Parathyroid adenoma (tissue), 2 donors: ENCODE results near the gene TECR.

Experiments used
- H2AFZ ChIP-seq: fragments of 300-600 bp; sonication (generic); one replicate; pipeline ENCODE4 v1.7.0; 2017; ENCODE audit warnings: antibody characterized with exemption, mild to moderate bottlenecking
- H3K27ac ChIP-seq: fragments of 300-600 bp; sonication (generic); one replicate; pipeline ENCODE4 v1.7.0; 2017
- H3K27me3 ChIP-seq: fragments of 300-600 bp; sonication (generic); one replicate; pipeline ENCODE4 v1.7.0; 2017; ENCODE audit warnings: low read length; ENCODE audit not compliant: control insufficient read depth, insufficient read depth
- H3K36me3 ChIP-seq: fragments of 300-600 bp; sonication (generic); one replicate; pipeline ENCODE4 v1.7.0; 2017; ENCODE audit warnings: low read length; ENCODE audit not compliant: control insufficient read depth, insufficient read depth
- H3K4me1 ChIP-seq: fragments of 300-600 bp; sonication (generic); one replicate; pipeline ENCODE4 v1.7.0; 2017; ENCODE audit warnings: control low read depth
- H3K4me2 ChIP-seq: fragments of 300-600 bp; sonication (generic); one replicate; pipeline ENCODE4 v1.7.0; 2017; ENCODE audit warnings: low read length
- H3K4me3 ChIP-seq: fragments of 300-600 bp; sonication (generic); one replicate; pipeline ENCODE4 v1.7.0; 2017; ENCODE audit warnings: low read depth, low read length
- H3K79me2 ChIP-seq: fragments of 300-600 bp; sonication (generic); one replicate; pipeline ENCODE4 v1.7.0; 2017; ENCODE audit warnings: control low read depth
- H3K9ac ChIP-seq: fragments of 300-600 bp; sonication (generic); one replicate; pipeline ENCODE4 v1.7.0; 2017; ENCODE audit warnings: mild to moderate bottlenecking
- H3K9me3 ChIP-seq: fragments of 300-600 bp; sonication (generic); one replicate; pipeline ENCODE4 v1.7.0; 2017; ENCODE audit warnings: low read length; ENCODE audit not compliant: control insufficient read depth
- TF ChIP-seq, protein P1 (sequence below): fragments of 300-600 bp; sonication (generic); IDR thresholded peaks from one replicate; pipeline ENCODE4 v1.7.0; 2017; ENCODE audit warnings: antibody characterized with exemption, mild to moderate bottlenecking
- donor health status: primary hyperparathyroidism.

Gene TECR

DNA sequence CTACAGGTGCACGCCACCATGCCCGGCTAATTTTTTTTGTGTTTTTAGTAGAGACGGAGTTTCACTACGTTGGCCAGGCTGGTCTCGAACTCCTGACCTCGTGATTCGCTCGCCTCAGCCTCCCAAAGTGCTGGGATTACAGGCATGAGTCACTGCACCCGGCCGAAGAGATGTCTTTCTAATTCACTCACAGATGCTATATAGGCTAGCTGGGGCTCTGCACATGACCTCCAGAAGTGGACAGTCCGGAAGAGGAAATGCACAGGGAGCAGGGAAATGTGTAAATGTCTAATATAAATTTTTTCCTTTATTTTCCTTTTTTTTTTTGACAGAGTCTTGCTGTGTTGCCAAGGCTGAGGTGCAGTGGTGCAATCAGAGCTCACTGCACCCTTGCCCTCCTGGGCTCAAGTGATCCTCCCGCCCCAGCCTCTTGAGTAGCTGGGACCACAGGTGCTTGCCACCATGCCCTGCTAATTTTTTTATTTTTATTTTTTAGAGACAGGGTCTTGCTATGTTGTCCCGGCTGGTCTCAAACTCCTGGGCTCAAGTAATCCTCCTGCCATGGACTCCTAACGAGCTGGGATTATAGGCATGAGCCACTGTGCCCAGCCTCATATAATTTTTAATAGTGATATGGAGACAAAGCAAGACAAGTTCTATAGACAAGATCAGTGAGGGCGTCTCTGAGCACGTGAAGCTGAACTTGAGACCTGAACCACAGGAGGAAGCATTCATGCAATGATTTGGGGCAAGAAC, 41.8 kb upstream of the TECR start:
- TF ChIP-seq, protein P1, sequence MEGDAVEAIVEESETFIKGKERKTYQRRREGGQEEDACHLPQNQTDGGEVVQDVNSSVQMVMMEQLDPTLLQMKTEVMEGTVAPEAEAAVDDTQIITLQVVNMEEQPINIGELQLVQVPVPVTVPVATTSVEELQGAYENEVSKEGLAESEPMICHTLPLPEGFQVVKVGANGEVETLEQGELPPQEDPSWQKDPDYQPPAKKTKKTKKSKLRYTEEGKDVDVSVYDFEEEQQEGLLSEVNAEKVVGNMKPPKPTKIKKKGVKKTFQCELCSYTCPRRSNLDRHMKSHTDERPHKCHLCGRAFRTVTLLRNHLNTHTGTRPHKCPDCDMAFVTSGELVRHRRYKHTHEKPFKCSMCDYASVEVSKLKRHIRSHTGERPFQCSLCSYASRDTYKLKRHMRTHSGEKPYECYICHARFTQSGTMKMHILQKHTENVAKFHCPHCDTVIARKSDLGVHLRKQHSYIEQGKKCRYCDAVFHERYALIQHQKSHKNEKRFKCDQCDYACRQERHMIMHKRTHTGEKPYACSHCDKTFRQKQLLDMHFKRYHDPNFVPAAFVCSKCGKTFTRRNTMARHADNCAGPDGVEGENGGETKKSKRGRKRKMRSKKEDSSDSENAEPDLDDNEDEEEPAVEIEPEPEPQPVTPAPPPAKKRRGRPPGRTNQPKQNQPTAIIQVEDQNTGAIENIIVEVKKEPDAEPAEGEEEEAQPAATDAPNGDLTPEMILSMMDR: no peak
- H3K79me2 ChIP-seq: peaks cover 4% of the 10 kb centered on the region
- no peaks in the 10 kb centered on the region for H3K4me1 ChIP-seq
- no peak overlapping the region for H2AFZ ChIP-seq
- no peak overlapping the region for H3K27ac ChIP-seq
- no peak overlapping the region for H3K9ac ChIP-seq
- no peaks in the 10 kb centered on the region for H3K9me3 ChIP-seq
- H3K4me2 ChIP-seq: no peak overlapping the region
- no peak overlapping the region for H3K4me3 ChIP-seq
- no peaks in the 10 kb centered on the region for H3K36me3 ChIP-seq
- H3K27me3 ChIP-seq: no peaks in the 10 kb centered on the region

DNA sequence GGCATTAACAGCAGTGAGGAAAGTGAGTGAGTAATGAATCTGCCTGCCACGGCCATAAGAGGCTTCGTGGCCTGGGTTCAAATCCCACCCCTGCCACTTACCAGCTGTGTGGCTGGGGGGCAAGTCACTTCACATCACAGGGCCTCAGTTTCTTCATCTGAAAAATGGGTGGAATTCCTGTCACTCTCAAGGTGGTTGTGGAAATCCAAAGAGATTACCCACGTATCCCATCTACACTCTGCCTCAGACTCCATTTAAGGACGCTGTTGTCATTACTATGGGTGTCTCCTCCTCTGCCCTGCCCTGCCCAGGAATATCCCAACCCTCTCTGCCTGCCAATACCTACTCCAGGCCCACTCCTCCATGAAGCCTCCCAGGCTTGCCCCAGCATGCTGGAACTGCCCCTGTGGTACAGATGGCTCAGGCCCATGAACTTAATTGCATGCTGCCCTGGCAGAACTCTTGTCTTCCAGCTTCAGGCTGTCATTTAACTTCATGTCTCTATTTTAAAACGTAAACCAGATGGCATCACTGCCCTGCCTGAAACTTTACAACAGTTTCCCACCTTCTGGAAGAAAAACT, 36.5 kb upstream of the TECR start:
- TF ChIP-seq, protein P1: no peak
- Histone ChIP-seq H3K27me3 (no peaks in the 10 kb centered on the region), H2AFZ (no peak overlapping the region), H3K4me3 (no peak overlapping the region), H3K27ac (no peak overlapping the region), H3K4me2 (no peak overlapping the region), H3K79me2 (peaks cover 3% of the 10 kb centered on the region), H3K4me1 (peaks cover 12% of the 10 kb centered on the region), H3K9me3 (no peaks in the 10 kb centered on the region), H3K9ac (no peak overlapping the region), H3K36me3 (no peaks in the 10 kb centered on the region)

DNA sequence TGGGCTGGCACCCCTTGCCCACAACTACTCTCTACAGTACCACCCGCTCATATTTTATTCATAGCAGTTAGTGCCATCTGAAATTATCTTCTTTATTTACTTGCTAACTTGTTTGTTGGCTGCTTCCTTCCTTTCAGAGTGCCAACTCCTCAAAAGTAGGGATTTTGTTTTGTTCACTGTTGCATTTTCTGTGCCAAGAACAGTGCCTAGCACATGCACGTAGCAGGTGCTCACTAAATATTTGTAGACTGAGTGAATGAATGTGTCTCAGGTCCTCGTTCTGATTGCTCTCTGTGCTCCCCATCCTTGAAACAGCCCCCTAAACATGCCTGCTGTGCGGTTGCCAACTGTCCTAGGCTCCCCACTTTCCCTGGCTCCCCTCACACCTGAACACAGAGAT, 35.0 kb upstream of the TECR start:
- Histone ChIP-seq H2AFZ (no peak overlapping the region), H3K4me3 (no peak overlapping the region), H3K9me3 (no peaks in the 10 kb centered on the region), H3K79me2 (peaks cover 3% of the 10 kb centered on the region), H3K4me2 (no peak overlapping the region), H3K9ac (no peak overlapping the region), H3K27me3 (no peaks in the 10 kb centered on the region), H3K27ac (no peak overlapping the region), H3K4me1 (peaks cover 12% of the 10 kb centered on the region), H3K36me3 (no peaks in the 10 kb centered on the region)
- TF ChIP-seq, protein P1: no peak

DNA sequence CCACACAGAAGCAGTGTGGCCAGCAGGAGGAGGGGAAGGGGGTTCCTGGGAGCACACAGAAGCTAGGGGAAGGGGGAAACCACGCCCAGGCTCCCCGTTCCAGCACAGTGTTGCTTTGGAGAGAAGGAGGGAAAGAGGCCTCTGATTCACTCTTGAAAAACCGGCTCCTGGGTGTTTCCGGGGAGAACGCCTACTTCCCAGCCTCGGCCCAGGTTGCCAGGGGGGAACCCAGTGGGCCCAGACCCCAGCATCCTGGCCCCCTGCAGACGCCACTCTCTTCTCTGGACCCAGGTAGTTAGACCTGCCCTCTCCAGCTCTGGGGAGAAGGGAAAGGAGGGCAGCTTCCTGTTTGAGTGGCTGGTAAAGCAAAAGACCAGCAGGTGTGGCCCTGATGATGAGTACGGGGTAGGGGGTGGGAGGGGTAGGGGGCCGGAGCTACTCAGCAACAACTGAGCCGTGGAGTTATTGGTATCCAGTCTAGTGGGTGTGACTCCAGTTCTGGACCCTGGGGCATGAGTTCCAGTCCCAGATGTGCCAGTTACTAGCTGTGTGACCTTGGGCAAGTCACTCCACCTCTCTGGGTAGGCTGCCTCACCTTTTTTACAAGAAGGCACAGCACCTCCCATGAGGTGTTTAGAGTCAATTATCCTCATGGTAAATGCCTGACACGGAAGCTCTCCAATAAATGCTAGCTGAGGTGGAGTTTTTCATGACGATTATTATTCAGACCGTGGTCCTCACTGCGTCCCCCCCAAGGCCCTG, 34.3 kb upstream of the TECR start:
- Histone ChIP-seq H3K79me2 (peaks cover 3% of the 10 kb centered on the region), H3K4me2 (peak overlapping the region; percentile 72), H3K9me3 (no peaks in the 10 kb centered on the region), H3K27me3 (no peaks in the 10 kb centered on the region), H3K27ac (no peak overlapping the region), H3K36me3 (no peaks in the 10 kb centered on the region), H2AFZ (peak overlapping the region; percentile 26), H3K4me3 (peak overlapping the region; percentile 69), H3K4me1 (peaks cover 12% of the 10 kb centered on the region), H3K9ac (no peak overlapping the region)
- TF ChIP-seq, protein P1: no peak
